SK-N-SH (cell line): ENCODE measurements around the gene SUMF2. TPM values are rescaled to one million over a fixed set of nuclear protein-coding genes. Genes with fewer than 3 reads are reported as not detected.

Experiments
- CTCF ChIA-PET: fragments of 300-600, 350-600 bp; formaldehyde crosslinking; extraction: SDS; loops from one replicate; lab custom pipeline; 2021; lab: Yijun Ruan, JAX
- POLR2A ChIA-PET: fragments of 350-600 bp; sonication (Branson Sonifier 250); formaldehyde crosslinking; extraction: SDS; loops from one replicate; lab custom pipeline; 2020; ENCODE audit warnings: antibody characterized with exemption, inconsistent platforms; lab: Yijun Ruan, JAX
- DNase-seq: peaks from one replicate; pipeline ENCODE4 v3.0.0; 2012
- H2AFZ ChIP-seq: fragments of 200-600 bp; sonication (generic); 2 replicates; pipeline ENCODE4 v1.8.1; 2016; ENCODE audit warnings: antibody characterized with exemption, mild to moderate bottlenecking, low read depth
- H3F3A ChIP-seq: fragments of 200-600 bp; sonication (generic); replicated peaks from 2 replicates; pipeline ENCODE3; 2016; ENCODE audit warnings: antibody characterized with exemption, mild to moderate bottlenecking; ENCODE audit not compliant: insufficient read depth
- H3K27ac ChIP-seq, 2 experiments: fragments of 200-500 bp in 1 of 2; fragments of 200-600 bp in 1 of 2; sonication (Bioruptor generic) in 1 of 2; sonication (generic), shearing (Covaris generic) in 1 of 2; 2 replicates each; pipeline versions ENCODE4 v1.5.1 to v1.6.1; 2014 to 2016; ENCODE audit warnings: low read depth in 2 of 2, inconsistent platforms in 1 of 2, low read length in 1 of 2, mild to moderate bottlenecking in 1 of 2, mixed read lengths in 1 of 2
- H3K27me3 ChIP-seq: fragments of 200-600 bp; sonication (generic), shearing (Covaris generic); 2 replicates; pipeline ENCODE4 v1.6.1; 2016; ENCODE audit warnings: mixed run types; ENCODE audit not compliant: insufficient read depth
- H3K36me3 ChIP-seq, 2 experiments: fragments of 200-500 bp in 1 of 2; fragments of 200-600 bp in 1 of 2; sonication (Bioruptor generic) in 1 of 2; sonication (generic) in 1 of 2; replicated peaks in 1 of 2; 2 replicates each; pipeline versions ENCODE3 to v1.5.1; 2014 to 2016; ENCODE audit warnings: low read length in 1 of 2, mild to moderate bottlenecking in 1 of 2; ENCODE audit not compliant: insufficient read depth in 2 of 2, control insufficient read depth in 1 of 2
- H3K4me1 ChIP-seq, 2 experiments: fragments of 200-500 bp in 1 of 2; fragments of 200-600 bp in 1 of 2; sonication (Bioruptor generic) in 1 of 2; sonication (generic), shearing (Covaris generic) in 1 of 2; 2 replicates each; pipeline versions ENCODE4 v1.5.1 to v1.6.1; 2014 to 2016; ENCODE audit warnings: low read depth in 1 of 2, low read length in 1 of 2, mixed run types in 1 of 2; ENCODE audit not compliant: insufficient read depth in 2 of 2, control insufficient read depth in 1 of 2
- H3K4me2 ChIP-seq: fragments of 200-600 bp; sonication (generic), shearing (Covaris generic); 2 replicates; pipeline ENCODE4 v1.6.1; 2017; ENCODE audit warnings: mixed run types
- H3K4me3 ChIP-seq, 2 experiments: fragments of 200-500 bp in 1 of 2; fragments of 200-600 bp in 1 of 2; sonication (Bioruptor generic) in 1 of 2; sonication (generic), shearing (Covaris generic) in 1 of 2; 2 replicates each; pipeline versions ENCODE4 v1.5.1 to v1.8.1; 2014 to 2016; ENCODE audit warnings: low read depth in 2 of 2, inconsistent platforms in 1 of 2, low read length in 1 of 2, mild to moderate bottlenecking in 1 of 2, mixed read lengths in 1 of 2, moderate library complexity in 1 of 2
- H3K79me2 ChIP-seq: fragments of 200-600 bp; sonication (generic); 2 replicates; pipeline ENCODE4 v1.8.1; 2017; ENCODE audit warnings: mild to moderate bottlenecking; ENCODE audit not compliant: insufficient read depth
- H3K9ac ChIP-seq: fragments of 200-600 bp; sonication (generic); 2 replicates; pipeline ENCODE4 v1.6.1; 2017; ENCODE audit warnings: mixed run types
- H3K9me2 ChIP-seq: fragments of 200-600 bp; sonication (generic); 2 replicates; pipeline ENCODE4 v1.6.1; 2017; ENCODE audit warnings: mixed run types
- H3K9me3 ChIP-seq: fragments of 200-600 bp; sonication (generic); 2 replicates; pipeline ENCODE4 v1.6.1; 2017; ENCODE audit warnings: mixed run types, mild to moderate bottlenecking, moderate library complexity
- H4K20me1 ChIP-seq: fragments of 200-600 bp; sonication (generic); 2 replicates; pipeline ENCODE4 v1.6.1; 2017; ENCODE audit warnings: mild to moderate bottlenecking, mixed run types; ENCODE audit not compliant: insufficient read depth
- ELF1 ChIP-seq: IDR thresholded peaks from 2 replicates; pipeline ENCODE4 v1.4.0; 2012
- EP300 ChIP-seq, 2 experiments: IDR thresholded peaks; 2 replicates each; pipeline versions ENCODE4 v1.4.0 to v1.6.1; 2012; ENCODE audit warnings: borderline replicate concordance in 1 of 2, low read depth in 1 of 2, low read length in 1 of 2
- EZH2phosphoT487 ChIP-seq: fragments of 200-600 bp; sonication (generic); IDR thresholded peaks from 2 replicates; pipeline ENCODE4 v1.6.1; 2017; ENCODE audit warnings: low read depth, mixed run types, mild to moderate bottlenecking, antibody characterized with exemption, moderate library complexity, borderline replicate concordance
- GABPA ChIP-seq: IDR thresholded peaks from 2 replicates; pipeline ENCODE4 v1.4.0; 2012; ENCODE audit warnings: low read depth, mild to moderate bottlenecking
- IRF3 ChIP-seq: fragments of 150-350 bp; IDR thresholded peaks from 2 replicates; pipeline ENCODE4 v1.6.1; 2016; ENCODE audit warnings: mild to moderate bottlenecking, low read depth, low read length
- JUND ChIP-seq: IDR thresholded peaks from 2 replicates; pipeline ENCODE4 v1.4.0; 2012
- MEF2A ChIP-seq: IDR thresholded peaks from 2 replicates; pipeline ENCODE4 v1.4.0; 2012; ENCODE audit warnings: low read depth, borderline replicate concordance
- NFIC ChIP-seq: IDR thresholded peaks from 2 replicates; pipeline ENCODE4 v1.4.0; 2012; ENCODE audit warnings: borderline replicate concordance
- PBX3 ChIP-seq: IDR thresholded peaks from 2 replicates; pipeline ENCODE4; 2012
- POLR2AphosphoS5 ChIP-seq: IDR thresholded peaks from 2 replicates; pipeline ENCODE4 v1.6.1; 2012; ENCODE audit warnings: low read depth, low read length
- RAD21 ChIP-seq: IDR thresholded peaks from 2 replicates; pipeline ENCODE4 v1.6.1; 2012; ENCODE audit warnings: mild to moderate bottlenecking, low read length
- RXRA ChIP-seq: IDR thresholded peaks from 2 replicates; pipeline ENCODE4 v1.4.0; 2012; ENCODE audit warnings: low read depth, mild to moderate bottlenecking, borderline replicate concordance
- SIN3A ChIP-seq: IDR thresholded peaks from 2 replicates; pipeline ENCODE4 v1.6.1; 2012; ENCODE audit warnings: low read depth, mild to moderate bottlenecking, low read length, moderate library complexity, borderline replicate concordance
- SMC3 ChIP-seq: IDR thresholded peaks from 2 replicates; pipeline ENCODE4 v1.6.1; 2012; ENCODE audit warnings: low read depth, low read length, improper control_type of control experiment
- TCF12 ChIP-seq: IDR thresholded peaks from 2 replicates; pipeline ENCODE4 v1.4.0; 2012
- WGBS: methylation state at CpG from one replicate; pipeline ENCODE4 v1.1.6; 2017; ENCODE audit warnings: low lambda C conversion rate; 5-methylcytosine and 5-hydroxymethylcytosine counted together
- polyA plus RNA-seq, 3 experiments: library from polyadenylated mRNA; depleted of rRNA; stranded (reverse); fragments of >200 nt; gene quantifications; 2 replicates each; pipeline ENCODE4 v1.2.3, GENCODE V29; 2012
- TF ChIP-seq, protein P1 (sequence below): fragments of 200-600 bp; sonication (generic); IDR thresholded peaks from 2 replicates; pipeline ENCODE4 v1.6.1; 2017; ENCODE audit warnings: antibody characterized with exemption, mild to moderate bottlenecking, moderate library complexity

Gene SUMF2
- polyA plus RNA-seq, 1 of the 3 experiments (the other 2 are of a cell fraction) = 162 TPM

DNA sequence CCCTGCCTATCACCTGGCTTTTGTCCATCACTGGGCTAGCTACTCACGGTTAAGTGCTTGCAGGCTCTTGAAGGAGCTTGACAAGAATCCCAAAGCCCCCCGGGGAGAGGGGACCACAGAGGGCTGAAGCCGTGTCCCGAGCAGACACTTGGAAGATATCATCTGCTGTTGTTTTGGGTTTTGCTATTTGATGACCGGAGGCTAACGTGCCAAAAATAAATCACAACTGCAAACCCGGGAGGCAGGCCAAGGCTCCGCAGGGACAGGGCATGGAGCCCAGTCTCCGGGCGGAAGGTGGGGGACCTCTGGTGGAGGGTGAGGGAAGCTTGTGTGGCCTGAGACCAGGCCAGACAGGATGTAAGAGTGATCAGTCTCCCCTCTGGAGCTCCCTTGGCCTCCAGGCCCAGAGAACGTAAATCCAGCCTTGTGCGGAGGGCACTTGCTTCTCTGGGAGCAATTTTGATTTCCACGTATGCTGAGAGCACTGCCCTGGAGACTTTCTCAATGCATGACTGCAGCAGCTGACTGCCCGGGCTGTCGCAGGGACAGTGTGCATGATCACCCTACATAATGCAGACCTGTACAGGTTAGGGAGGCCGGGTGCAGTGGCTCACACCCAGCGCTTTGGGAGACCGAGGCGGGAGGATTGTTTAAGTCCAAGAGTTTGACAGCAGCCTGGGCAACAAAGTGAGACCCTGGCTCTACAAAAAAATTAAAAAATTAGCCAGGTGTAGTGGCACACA is 28.9 kb downstream of the SUMF2 start, which contains the start of gene PHKG1:
Gene PHKG1 (minus strand): TSS at position 164 of the 743 bp plus-strand sequence. CDS start 4,011 bp downstream, outside the sequence.
- H3K4me1 ChIP-seq = peaks cover 5 to 13% of the 10 kb centered on the region in 2 experiments; a peak in 2 of 4 replicates
- POLR2A ChIA-PET = interaction anchor here (0.6 to 1.4 kb wide), 5 partner anchors 8 to 42 kb away, joined by 3 to 8 read pairs (median 4); partner anchors contain the start of genes CCT6A and PSPH
- WGBS = 37% methylated on average over 18 of the region's 19 CpGs
- no peak within 1 kb of the TSS for H3K9ac ChIP-seq
- H3K9me3 ChIP-seq = no peaks in the 10 kb centered on the region
- H3K27me3 ChIP-seq = no peaks in the 10 kb centered on the region
- H3F3A ChIP-seq = peaks cover 22% of the 10 kb centered on the region
- peak within 1 kb of the TSS; percentile 37 to 58; a peak in 3 of 4 replicates for H3K27ac ChIP-seq
- peak; percentile 74 for DNase-seq
- H4K20me1 ChIP-seq = no peaks in the 10 kb centered on the region
- H3K4me2 ChIP-seq = peak within 1 kb of the TSS; percentile 42; the same call in 1 of the 2 replicates
- peak; percentile 47; the same call in 1 of the 2 replicates for TF ChIP-seq POLR2AphosphoS5
- peak; percentile 79 for TF ChIP-seq PBX3
- TF ChIP-seq EZH2phosphoT487 = no peak
- peak in 1 of 2 experiments; percentile 13; a peak in 1 of 4 replicates for TF ChIP-seq EP300 (IDR thresholded peaks at IDR 0.05; ENCODE audit: borderline replicate concordance in 1 of 2, low read depth in 1 of 2, low read length in 1 of 2)
- peak; percentile 88 for TF ChIP-seq NFIC
- TF ChIP-seq IRF3 = no peak
- no peak for TF ChIP-seq GABPA
- TF ChIP-seq SMC3 = peak; percentile 30
- TF ChIP-seq, protein P1, sequence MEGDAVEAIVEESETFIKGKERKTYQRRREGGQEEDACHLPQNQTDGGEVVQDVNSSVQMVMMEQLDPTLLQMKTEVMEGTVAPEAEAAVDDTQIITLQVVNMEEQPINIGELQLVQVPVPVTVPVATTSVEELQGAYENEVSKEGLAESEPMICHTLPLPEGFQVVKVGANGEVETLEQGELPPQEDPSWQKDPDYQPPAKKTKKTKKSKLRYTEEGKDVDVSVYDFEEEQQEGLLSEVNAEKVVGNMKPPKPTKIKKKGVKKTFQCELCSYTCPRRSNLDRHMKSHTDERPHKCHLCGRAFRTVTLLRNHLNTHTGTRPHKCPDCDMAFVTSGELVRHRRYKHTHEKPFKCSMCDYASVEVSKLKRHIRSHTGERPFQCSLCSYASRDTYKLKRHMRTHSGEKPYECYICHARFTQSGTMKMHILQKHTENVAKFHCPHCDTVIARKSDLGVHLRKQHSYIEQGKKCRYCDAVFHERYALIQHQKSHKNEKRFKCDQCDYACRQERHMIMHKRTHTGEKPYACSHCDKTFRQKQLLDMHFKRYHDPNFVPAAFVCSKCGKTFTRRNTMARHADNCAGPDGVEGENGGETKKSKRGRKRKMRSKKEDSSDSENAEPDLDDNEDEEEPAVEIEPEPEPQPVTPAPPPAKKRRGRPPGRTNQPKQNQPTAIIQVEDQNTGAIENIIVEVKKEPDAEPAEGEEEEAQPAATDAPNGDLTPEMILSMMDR = peak; percentile 51
- peak; percentile 67 for TF ChIP-seq TCF12
- TF ChIP-seq MEF2A = peak; percentile 63; the same call in 1 of the 2 replicates
- no peak for TF ChIP-seq ELF1
- 0 out of 2 replicates have a peak, but pooled peaks have one; percentile 12 for TF ChIP-seq JUND
- peak; percentile 14; the same call in 1 of the 2 replicates for TF ChIP-seq RXRA
- TF ChIP-seq SIN3A = no peak
- TF ChIP-seq RAD21 = peak; percentile 51
- TF ChIP-seq, all 33 proteins: peak for 11
- Histone ChIP-seq H3K9me2 (no peaks in the 10 kb centered on the region), H3K79me2 (no peaks in the 10 kb centered on the region), H3K4me3 (no peak within 1 kb of the TSS), H2AFZ (no peak within 1 kb of the TSS), H3K36me3 (peaks cover 0 to 14% of the 10 kb centered on the region in 2 experiments)
- CTCF ChIA-PET = interaction anchor here (0.6 to 4.7 kb wide), 10 partner anchors 8 to 451 kb away, joined by 3 to 30 read pairs (median 3); partner anchors contain the start of genes CCT6A and PSPH
